ENCODE data around the gene GMPPB.
A peak's percentile ranks its signal among the peaks of the same experiment; 100 is the strongest.

GMPPB gene

DNA sequence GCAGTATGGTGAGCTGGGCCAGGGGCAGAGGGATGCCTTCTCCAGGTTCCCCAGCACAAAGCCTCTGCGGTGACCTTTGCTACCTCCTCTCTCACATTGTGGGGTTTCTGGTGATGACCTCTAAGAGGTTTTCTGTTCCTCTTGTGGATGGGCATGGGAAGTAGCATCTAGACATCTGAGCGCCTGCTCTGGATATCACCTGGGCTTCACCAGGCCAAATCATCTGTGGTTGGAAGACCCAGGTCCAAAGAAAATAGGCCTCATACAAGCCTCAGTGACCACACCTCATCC lies 42.6 kb downstream of the GMPPB start:
- in situ Hi-C loops (cut with HindIII; ENCODE audit: low sequenced_read_pairs): no loop called here
- H3K4me3 ChIP-seq (ENCODE audit: low read depth, low read length): no peak overlapping the region
- TF ChIP-seq, protein P1, sequence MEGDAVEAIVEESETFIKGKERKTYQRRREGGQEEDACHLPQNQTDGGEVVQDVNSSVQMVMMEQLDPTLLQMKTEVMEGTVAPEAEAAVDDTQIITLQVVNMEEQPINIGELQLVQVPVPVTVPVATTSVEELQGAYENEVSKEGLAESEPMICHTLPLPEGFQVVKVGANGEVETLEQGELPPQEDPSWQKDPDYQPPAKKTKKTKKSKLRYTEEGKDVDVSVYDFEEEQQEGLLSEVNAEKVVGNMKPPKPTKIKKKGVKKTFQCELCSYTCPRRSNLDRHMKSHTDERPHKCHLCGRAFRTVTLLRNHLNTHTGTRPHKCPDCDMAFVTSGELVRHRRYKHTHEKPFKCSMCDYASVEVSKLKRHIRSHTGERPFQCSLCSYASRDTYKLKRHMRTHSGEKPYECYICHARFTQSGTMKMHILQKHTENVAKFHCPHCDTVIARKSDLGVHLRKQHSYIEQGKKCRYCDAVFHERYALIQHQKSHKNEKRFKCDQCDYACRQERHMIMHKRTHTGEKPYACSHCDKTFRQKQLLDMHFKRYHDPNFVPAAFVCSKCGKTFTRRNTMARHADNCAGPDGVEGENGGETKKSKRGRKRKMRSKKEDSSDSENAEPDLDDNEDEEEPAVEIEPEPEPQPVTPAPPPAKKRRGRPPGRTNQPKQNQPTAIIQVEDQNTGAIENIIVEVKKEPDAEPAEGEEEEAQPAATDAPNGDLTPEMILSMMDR (IDR thresholded peaks at IDR 0.05; ENCODE audit: low read depth, low read length): no peak
- no peak for DNase-seq (ENCODE audit: low read depth, low spot score)

DNA sequence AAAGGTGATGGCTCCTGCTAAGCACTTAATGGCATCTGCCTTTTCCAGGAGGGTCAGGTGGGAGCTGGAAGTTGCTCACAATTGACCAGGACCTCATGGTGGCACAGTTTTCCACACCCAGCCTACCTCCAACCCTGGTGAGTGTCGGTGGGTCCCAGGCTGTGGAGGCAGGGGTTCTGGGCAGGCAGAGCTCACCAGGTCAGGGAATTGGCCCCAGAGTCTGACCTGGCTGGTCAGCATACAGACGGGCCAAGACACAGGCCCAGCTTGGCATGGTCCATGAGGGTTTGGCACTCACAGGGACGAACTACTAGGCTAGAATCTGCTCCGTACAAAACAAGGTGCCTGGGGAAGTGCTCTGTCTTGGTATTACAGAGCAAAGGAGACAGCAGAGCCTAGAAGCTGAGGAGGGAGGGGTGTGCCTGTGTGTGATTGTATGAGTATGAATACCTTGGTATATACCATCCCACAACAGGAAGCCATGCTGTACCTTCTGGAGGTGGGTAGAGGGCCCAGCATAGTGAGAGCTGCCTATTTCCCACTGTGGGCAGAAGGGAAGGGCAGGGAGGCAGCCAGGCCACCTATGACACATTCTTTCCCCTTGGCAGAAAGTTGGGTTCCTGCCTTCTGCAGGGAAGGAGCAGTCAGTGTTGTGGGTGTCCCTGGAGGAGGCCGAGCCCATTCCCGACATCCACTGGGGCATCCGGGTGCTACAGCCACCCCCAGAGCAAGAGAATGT lies 43.1 kb downstream of the GMPPB start:
- DNase-seq (ENCODE audit: low read depth, low spot score): no peak
- TF ChIP-seq, protein P1 (IDR thresholded peaks at IDR 0.05; ENCODE audit: low read depth, low read length): no peak
- in situ Hi-C loops (cut with HindIII; ENCODE audit: low sequenced_read_pairs): no loop called here
- no peak overlapping the region for H3K4me3 ChIP-seq (ENCODE audit: low read depth, low read length)

DNA sequence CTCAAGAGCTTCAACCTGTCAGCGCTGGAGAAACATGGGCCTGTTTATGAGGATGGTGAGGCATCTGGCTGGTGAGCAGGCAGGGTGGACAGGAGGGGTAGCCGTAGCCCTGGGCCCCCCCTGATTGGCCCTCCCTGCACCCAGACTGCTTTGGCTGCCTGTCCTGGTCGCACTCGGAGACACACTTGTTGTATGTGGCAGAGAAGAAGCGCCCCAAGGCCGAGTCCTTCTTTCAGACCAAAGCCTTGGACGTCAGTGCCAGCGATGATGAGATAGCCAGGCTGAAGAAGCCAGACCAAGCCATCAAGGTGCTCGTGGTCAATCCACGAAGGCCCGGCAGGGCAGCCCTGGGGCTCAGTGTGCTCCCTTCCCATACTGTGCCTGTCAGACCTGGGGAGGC lies 47.8 kb downstream of the GMPPB start:
- DNase-seq (ENCODE audit: low read depth, low spot score): no peak
- TF ChIP-seq, protein P1 (IDR thresholded peaks at IDR 0.05; ENCODE audit: low read depth, low read length): no peak
- in situ Hi-C loops (cut with HindIII; ENCODE audit: low sequenced_read_pairs): no loop called here
- no peak overlapping the region for H3K4me3 ChIP-seq (ENCODE audit: low read depth, low read length)

DNA sequence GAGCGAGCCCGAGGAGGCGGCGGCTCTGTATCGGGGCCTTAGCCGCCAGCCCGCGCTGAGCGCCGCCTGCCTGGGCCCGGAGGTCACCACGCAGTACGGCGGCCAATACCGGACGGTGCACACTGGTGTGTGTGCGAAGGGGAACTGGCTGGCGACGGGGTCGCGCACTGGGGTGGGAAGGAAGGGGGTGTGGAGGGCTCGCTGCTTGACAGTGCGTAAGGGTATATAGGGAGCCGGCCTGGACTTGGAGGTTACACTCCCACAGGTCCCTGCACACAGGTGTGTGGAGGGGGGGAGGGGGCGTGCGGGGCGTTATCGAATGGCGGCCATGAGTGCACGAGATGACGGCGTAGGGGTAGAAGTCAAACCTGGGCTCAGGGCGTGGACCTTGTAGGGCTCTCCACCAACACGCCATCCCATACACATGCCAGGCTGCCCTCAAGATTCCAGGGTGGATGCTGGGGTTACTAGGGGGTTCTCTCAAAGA lies 49.2 kb downstream of the GMPPB start:
- no peak for DNase-seq (ENCODE audit: low read depth, low spot score)
- TF ChIP-seq, protein P1 (IDR thresholded peaks at IDR 0.05; ENCODE audit: low read depth, low read length): no peak
- in situ Hi-C loops (cut with HindIII; ENCODE audit: low sequenced_read_pairs): no loop called here
- H3K4me3 ChIP-seq (ENCODE audit: low read depth, low read length): peak overlapping the region; percentile 73

DNA sequence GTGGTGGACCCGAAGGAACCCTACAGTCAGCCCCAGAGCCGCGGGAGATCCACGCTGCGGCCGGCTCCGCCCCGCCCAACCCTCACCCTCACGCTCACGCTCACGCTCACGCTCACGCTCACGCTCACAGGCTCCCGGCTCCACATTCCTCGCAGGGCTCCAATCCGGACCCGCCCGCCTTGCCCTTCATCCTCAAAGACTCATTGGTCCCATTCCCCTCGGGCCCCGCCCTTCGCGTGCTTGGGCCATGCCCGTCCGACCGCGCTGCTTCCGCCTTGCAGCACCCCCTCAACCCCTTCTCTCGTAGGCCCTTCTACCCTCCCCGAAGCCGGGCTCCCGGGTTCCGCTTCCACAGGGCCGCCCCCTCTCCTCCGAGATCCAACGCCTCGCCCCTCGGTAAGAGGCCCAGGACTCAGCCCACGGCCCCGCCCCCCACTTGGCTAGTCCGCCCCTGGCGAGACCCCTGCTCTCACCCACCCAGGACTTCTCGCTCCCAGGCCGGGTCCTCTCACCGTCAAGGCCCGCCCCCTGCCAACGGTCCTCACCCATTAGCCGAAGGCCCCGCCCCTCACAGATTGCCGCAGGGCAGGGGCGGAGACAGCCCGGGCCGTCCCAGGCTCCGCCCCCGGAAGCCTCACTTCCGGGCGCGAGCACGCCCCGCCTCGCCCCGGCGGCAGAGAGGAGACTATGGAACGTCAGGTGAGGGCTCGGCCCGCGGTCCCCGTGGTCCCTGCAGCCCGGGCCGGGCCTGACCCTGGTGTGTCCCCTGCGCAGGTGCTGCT lies 49.8 kb downstream of the GMPPB start, which contains the start of gene APEH:
TSS of gene APEH (plus strand) at position 637 of the 782 bp plus-strand sequence. CDS start at position 688, 51 bp downstream.
- TF ChIP-seq, protein P1 (IDR thresholded peaks at IDR 0.05; ENCODE audit: low read depth, low read length): no peak
- peak within 1 kb of the TSS; percentile 73 for H3K4me3 ChIP-seq (ENCODE audit: low read depth, low read length)
- in situ Hi-C loops (cut with HindIII; ENCODE audit: low sequenced_read_pairs): no loop called here
- peak; percentile 98 for DNase-seq (ENCODE audit: low read depth, low spot score)

DNA sequence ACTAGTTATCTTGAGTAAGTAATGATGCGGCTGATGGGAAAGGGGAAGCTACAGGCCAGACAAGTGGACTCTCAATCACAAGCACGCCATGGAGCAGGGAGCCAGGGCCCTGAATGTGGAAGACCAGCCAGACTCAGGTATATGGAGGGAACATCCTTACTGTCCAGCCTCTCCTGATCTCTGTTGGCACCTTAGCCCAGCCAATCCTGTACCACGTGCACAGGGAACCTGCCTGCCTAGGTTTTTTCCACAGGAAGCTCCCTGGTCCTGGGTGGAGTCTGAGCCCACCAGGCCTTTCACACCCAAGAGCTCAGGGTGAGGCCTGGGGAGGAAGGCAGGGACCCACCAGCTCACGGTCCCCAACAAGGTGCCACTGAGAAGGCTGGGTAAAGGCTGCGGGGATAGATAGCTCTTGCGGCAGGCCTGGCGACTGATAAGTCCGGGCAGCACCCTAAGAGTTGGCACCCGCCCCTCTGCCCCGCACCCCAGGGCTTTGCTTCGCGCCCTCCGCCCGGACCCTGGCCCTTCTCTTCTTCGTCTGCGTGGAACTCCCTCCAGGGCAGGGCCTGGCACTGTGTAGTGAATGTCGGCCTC lies 50.5 kb downstream of the GMPPB start:
- peak overlapping the region; percentile 73 for H3K4me3 ChIP-seq (ENCODE audit: low read depth, low read length)
- in situ Hi-C loops (cut with HindIII; ENCODE audit: low sequenced_read_pairs): no loop called here
- TF ChIP-seq, protein P1 (IDR thresholded peaks at IDR 0.05; ENCODE audit: low read depth, low read length): no peak
- DNase-seq (ENCODE audit: low read depth, low spot score): no peak

Data from astrocyte of the spinal cord (primary cell).